Measurements from ENCODE around the gene EIF2D.
A peak's percentile ranks its signal among the peaks of the same experiment; 100 is the strongest.
"Not testable (repeated sequence)": the region's sequence is repeated elsewhere in the genome, so short reads cannot be mapped to it uniquely, and the experiment has no call there.

Gene EIF2D

DNA sequence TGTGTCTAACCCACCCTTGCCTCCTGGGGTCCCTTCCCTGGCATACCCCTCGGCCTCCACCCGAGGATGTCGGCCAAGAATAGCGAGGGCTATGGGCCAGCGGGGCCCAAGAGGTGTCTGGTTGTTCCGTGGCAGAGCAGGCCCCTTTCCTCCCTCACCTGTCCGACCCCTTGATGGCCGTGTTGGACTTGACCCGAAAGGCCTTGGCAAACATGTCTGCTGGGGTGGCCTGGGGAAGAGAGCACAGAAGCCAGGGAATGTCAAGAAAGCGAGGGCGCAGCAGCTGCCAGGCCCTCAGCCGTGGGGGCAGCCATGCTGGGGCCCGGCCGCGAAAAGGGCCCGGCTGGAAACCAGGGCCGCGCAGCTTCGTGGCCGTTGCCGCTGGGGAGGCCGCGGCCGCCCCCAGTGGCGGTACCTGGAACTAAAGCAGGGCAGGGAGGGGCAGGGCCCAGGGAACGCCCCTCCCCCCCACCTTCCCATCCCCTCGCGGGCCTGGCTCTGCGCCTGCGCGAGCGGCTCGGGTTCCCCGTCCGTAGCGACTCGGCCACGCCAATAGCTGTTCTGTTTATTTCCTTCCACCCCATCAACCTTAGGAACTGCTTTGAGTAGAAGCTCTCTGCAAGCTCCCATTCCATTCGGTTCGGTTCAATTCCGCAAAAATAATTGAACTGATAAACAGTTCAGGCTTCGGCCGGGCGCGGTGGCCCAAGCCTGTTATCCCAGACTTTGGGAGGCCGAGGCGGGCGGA, at the start of gene EIF2D:
EIF2D (minus strand) TSS at position 337 of the 748 bp plus-strand sequence; CDS start at position 214, 123 bp downstream.
- DNase-seq = peak; percentile 43 to 82

GRCh38 chr1:206661161-206661820, 49.0 kb upstream of the EIF2D start:
- no peak for DNase-seq

- DNase-seq = no peak
Observed at GRCh38 chr1:206660136-206660535, 47.9 kb upstream of the EIF2D start.

- no peak for DNase-seq
Observed at GRCh38 chr1:206658981-206659273, 46.7 kb upstream of the EIF2D start.

DNA sequence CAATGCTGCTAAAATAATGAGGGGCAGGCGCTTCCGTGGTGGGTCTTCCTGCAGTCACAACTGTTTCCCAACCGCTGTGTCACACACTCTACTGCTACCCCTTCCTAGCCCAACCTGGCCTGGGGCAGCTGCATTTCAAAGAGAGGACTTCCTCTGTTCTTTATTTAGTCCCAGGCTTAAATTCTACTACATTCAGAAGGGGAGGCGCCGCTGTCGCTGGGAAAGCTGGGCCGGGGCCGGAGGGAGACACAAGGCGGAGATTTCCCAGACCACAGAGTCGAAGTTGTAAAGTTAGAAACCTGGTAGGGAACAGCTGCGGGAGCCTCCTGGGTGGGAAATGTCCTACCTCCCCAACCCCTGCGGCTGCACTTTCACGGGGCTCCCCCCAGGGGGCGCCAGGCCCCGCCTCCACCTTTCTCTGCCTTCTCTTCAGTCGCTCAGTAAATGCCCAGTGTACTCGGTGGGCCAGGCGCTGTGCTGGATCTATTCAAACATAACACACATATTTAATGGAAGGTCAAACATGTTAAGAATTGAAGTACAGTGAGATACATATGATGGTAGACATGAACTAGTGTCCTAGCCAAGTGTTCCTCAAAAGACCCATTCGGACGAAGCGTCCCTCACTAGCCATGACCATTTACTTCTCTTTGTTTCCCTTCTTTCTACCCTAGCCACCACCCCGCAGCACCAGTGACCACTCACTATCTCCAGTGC, 46.2 kb upstream of the EIF2D start:
- DNase-seq = no peak

GRCh38 chr1:206657751-206658150, 45.5 kb upstream of the EIF2D start:
- no peak for DNase-seq

DNA sequence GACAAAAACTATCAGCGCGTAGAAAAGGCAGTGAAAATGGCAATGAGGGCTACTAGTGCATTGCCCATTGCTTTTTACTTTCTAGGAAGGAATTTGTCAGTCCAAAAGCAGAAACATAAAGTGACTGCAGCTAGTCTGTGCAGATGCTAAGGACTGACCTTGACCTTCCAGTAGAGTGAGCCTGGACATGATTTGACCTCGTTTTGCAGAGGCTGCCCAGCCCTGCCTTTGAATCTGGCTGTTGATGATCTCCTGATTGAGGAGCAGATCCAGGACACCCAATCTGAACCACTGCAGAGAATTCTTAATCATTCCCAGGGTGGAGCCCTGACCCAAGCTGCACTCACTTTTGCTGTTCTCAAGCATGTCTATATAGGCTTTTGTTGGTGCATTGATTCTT, 44.7 kb upstream of the EIF2D start:
- DNase-seq = no peak

DNA sequence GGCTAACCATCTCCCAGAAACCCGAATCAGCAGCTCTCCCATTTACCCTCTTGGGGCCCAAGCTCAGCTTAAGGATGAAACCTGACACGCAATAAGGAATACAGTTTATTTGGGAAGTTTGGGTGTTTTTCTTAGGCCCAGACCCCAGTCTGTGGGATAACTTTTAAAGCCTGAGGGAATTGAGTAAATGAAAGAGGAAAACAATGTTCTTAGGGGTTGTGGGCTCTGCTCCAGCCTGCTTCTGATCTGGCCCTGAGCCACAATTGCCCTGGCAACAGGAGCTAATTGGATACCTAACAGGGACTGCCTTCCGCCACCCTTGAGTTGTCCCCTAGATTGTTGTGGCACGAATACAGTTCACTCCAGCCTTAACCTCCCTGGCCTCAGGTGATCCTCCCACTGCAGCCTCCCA, 43.2 kb upstream of the EIF2D start:
- no peak for DNase-seq

DNA sequence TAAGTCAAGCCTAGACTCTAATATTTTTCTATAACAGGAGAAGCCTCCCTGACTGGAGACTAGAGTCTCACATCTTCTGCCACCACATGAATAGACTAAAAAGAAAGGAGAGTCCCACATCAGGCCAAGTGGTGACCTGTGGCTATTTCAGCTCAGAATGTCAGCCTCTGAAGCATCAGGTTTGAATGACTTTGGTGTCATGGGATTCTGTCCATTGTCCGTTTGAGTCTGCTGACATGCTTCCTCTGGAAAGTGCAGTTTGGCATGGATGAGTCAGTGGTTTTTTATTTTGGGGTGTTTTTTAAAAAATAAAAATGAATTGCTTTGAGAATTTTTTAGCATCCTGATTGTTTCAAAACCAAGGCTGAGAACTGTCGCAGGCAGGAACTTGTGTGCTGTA, 42.6 kb upstream of the EIF2D start:
- no peak for DNase-seq

DNA sequence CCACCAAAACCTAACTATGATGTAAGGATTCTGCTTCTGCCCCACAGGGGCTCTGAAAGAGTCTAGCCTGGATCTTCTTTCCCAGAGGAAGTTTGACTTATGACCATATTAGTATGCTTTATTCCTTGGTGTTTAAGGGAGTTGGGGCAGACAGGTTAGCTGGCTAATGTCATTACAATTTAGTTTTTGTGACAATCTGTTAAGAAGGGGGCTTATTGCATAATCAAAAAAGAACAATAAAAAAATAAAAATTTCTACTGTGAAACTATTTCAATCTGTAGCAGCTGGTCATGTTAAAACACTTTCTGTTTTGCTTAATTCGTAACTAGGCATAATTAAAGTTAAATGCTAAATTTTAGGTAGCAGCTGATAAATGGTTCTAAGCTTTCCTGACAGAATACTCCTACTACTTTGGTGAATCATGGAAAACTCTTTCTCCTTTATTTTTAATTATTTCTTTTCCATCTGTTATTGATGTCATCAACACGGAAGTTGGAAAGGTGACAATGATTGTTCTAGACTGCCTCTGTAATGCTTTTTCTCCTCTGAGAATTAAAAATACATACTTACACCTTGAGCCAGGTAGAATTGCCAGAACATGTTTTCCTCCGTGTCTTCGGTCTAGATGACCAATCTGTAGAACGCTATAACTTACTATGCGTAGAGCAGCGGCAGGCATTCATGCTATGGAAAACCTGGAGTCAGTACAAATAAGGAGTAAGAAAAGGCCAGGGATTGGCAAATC, 41.6 kb upstream of the EIF2D start:
- DNase-seq = no peak

- no peak for DNase-seq
Observed at GRCh38 chr1:206651958-206652890, 40.0 kb upstream of the EIF2D start.

DNA sequence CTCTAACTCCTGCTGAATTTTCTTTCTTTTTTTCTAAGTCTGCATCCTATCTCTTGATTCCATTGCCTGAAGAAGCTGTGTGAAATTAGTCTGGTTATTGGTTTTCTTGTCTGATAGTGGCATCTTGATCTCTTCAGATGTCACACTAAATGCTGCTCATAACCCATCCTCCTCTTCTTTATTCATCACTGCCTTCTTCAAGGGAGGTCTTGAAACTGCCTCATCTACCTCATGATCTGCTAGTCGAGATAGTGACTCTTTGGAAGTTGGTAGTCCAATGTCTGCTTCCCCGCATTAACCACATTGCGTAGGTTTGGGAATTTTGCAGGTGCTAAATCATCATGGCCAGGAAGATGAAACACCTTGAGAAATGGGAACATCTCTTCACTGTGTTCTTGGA, 38.7 kb upstream of the EIF2D start:
- no peak for DNase-seq

DNA sequence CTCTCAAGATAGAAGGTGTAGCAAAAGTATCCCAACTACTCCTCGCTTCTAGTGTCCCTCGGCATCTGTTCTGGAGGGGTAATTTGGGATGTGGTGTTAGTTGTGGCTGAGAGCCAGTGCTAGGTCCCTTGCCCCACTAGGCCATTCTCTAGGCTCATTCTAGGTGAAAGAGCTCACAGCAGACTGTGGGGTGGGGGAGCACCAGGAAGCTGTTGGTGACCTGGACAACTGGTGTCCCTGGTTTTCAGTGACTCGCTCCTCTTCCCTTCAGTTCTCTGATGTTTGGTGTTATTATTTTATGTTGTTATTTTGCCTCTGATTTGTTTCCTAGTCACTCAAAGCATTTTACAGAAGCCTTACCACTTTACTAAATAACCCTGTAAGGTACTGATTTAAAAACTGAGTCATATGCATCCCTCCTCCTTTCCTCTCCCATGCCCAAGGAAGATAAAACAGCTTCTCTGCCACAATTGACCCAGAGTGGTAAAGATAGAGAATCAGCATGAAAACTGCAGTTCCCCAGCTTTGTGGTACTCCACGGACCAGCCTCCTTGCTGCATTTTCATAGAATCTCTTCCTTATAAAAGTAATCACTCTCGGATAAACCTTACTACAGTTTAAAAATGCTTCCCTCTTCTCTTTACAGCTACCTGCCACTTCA, 37.1 kb upstream of the EIF2D start:
- DNase-seq = no peak

DNA sequence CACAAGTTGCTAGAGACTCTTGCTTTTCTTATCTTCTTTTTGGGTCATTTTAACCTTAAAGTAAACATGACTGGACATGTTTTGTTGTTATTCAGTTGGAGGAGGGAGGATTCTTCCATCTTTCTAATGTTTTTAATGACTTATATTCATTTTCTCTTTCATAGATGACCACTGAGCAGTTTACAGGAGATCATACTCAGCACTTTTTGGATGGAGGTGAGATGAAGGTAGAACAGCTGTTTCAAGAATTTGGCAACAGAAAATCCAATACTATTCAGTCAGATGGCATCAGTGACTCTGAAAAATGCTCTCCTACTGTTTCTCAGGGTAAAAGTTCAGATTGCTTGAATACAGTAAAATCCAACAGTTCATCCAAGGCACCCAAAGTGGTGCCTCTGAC, 35.0 kb upstream of the EIF2D start:
- DNase-seq = no peak

DNA sequence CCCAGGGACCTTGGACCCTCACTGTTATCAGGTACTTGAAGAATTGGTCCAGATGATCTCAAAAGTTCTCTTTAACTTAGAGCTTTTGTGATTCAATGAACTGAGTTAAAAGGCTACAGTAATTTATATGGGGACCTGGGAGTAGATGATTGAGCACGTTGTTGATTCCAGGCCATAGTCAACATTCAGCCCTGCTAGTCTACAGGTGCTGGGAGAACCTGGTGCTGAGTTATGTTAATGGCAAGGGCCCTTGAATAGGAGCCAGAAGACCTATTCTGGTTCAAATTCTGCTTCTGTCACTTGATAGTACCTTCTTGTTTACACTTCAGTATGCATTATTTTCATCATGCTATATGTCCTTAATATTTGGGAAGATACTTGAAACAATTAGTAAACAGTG, 34.2 kb upstream of the EIF2D start:
- DNase-seq = no peak

GRCh38 chr1:206643118-206643698, 30.9 kb upstream of the EIF2D start:
- no peak for DNase-seq

- DNase-seq = not testable (repeated sequence)
Observed at GRCh38 chr1:206642074-206642473, 29.8 kb upstream of the EIF2D start.

DNA sequence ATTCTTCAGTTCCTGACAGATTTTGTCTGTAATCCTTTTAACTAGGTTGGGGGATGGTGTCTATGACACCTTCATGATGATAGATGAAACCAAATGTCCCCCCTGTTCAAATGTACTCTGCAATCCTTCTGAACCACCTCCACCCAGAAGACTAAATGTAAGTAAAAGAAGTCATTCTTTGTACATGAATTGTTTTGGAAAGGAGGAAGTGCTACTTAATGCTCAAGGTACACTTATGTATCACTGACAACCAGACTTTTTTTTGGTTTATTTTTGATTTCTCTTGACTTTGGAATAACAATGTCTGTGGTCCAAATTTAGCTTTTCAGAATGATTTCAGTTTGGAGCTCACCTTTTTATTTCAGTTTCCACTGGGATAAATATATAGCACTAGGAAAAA, 25.3 kb upstream of the EIF2D start:
- DNase-seq = no peak

DNA sequence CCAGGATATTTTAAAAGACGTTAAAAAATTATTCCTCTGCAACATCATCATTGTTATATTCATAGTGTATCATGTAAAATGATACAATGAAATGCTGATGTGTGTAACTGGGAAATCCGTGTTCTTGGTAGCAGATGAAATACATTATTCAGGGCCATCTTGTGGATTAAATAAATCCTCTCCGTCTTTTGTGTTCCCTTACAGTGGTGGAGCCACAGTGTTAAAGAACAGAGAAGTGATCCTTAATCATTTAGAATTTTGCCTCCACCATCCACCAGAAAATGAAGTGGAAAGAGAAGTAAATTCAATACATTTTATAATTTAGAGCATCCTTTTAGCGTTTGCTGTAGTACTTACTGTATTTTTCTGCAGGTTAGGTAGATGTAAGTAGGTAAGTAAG, 24.4 kb upstream of the EIF2D start:
- DNase-seq = no peak

DNA sequence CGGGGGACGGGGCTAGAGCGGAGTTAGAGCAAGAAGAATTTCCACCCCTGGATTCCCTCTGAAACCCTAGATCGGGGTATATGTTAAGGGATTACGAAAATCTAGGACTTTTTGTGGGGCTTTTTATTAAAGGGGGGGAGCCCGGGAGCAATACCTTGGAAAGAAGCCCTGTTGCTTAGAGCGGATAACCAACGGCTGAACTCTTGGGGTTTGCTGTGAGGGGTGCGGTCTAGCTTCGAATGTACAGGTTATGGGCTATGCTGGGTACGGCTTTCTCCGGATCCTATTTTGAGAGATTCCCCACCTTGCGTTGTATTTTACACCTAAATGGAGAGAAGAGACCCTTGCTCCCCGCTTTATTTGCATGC, 23.7 kb upstream of the EIF2D start:
- no peak for DNase-seq

Measured in cerebellar nuclear complex (tissue), 1 donor.